ENCODE measurements around the gene PXT1.
A peak's percentile ranks its signal among the peaks of the same experiment; 100 is the strongest.
"Not testable (repeated sequence)": the region's sequence is repeated elsewhere in the genome, so short reads cannot be mapped to it uniquely, and the experiment has no call there.

Gene PXT1

GRCh38 chr6:36443471-36444428 is 1.1 kb upstream of the PXT1 start:
- no peak for DNase-seq (ENCODE audit: low read depth)

DNA sequence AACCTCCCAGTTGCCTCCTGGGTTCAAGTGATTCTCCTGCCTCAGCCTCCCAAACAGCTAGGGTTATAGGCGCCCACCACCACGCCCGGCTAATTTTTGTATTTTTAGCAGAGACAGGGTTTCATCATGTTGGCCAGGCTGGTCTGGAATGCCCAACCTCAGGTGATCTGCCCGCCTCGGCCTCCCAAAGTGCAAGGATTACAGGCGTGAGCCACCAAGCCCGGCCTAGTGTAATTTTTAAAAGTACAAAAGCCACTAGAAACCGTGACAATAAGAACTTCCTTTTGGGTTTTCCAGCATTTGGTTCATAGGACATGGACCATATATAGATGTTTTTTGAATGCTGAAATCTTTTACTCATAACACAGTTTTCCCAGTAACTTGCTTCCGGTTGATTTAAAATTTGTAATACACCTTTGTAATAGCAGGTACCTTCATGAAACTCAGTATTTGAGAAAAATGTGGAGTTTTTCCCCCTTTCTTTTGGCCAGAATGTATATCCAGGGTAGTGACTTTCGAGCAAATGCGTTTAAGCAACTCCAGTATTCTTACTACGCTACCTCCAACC is 467 bp downstream of the PXT1 start:
- DNase-seq (ENCODE audit: low read depth) = no peak

GRCh38 chr6:36441307-36441894 is 1.3 kb downstream of the PXT1 start:
- peak; percentile 67 for DNase-seq (ENCODE audit: low read depth)

GRCh38 chr6:36436466-36436865 is 6.2 kb downstream of the PXT1 start:
- DNase-seq (ENCODE audit: low read depth) = no peak

- DNase-seq (ENCODE audit: low read depth) = no peak
These were observed 10.4 kb downstream of the PXT1 start for GRCh38 chr6:36432151-36432671.

GRCh38 chr6:36431197-36431596 is 11.5 kb downstream of the PXT1 start:
- no peak for DNase-seq (ENCODE audit: low read depth)

GRCh38 chr6:36430351-36430750 is 12.3 kb downstream of the PXT1 start:
- DNase-seq (ENCODE audit: low read depth) = no peak

DNA sequence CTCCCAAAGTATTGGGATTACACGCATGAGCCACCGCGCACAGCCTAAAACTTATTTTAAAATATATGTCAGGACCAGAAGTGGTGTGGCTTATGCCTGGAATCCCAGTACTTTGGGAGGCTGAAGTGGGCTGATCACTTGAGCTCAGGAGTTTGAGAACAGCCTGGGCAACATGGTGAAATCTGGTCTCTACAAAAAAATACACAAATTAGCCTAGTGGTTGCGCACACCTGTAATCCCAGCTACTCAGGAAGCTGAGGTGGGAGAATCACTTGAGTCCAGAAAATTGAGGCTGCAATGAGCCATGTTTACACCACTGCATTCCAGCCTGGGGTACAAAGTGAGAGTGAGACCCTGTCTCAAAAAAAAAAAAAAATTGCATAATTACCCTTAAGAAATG is 13.7 kb downstream of the PXT1 start:
- DNase-seq (ENCODE audit: low read depth) = no peak

GRCh38 chr6:36426622-36427021 is 16.0 kb downstream of the PXT1 start:
- no peak for DNase-seq (ENCODE audit: low read depth)

DNA sequence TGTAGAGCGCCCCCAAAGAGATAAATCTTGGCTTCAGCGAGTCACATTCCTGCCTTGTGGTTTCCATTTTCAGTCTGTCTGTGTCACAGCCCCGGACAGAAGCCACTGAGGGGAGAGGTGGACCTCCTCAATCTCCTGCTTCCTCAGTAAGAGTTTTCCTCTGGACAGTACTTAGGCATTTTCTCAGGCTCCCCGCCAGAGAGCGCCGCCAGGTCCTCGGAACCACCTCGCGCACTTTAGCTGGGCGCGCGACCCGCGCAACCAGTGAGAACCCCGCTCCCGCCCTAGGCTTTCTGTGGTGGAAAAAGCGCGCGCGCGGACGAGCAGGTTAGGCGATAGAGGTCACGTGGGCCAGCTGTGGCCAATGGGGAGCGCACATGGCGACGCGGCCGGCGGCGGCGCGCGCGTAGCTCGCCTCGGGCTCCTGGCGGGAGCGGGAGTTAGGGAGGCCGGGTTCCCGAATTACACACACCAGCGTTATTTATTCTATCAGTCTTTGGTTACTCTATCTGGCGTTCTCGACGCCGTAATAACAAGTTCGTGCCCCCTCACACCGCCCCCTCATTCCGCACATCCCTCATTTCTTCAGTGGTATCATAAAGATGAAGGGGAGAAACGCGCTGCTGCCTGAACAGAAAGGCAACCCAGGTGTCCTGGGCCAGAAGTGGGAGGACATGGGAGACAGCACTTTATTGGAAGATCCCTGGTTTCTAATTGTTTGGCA is 19.4 kb downstream of the PXT1 start:
- DNase-seq (ENCODE audit: low read depth) = peak; percentile 97

DNA sequence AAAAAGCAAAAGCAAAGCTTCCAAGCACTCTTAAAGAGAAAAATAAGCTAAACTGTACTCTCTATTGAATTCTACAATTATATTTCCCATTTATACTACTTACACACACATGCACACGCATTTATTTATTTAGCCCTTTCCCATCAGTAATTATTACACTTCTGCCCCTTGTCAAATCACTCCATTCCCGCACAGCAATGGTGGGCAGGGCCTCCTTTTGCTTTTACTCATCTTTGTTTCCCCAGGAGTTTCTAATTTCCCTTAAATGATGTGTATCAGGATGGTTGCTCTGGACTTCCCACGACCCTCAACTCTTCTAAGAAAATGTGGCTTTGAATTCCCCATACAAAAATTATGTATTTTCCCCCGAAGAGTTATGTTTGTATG is 19.9 kb downstream of the PXT1 start:
- DNase-seq (ENCODE audit: low read depth) = no peak

DNA sequence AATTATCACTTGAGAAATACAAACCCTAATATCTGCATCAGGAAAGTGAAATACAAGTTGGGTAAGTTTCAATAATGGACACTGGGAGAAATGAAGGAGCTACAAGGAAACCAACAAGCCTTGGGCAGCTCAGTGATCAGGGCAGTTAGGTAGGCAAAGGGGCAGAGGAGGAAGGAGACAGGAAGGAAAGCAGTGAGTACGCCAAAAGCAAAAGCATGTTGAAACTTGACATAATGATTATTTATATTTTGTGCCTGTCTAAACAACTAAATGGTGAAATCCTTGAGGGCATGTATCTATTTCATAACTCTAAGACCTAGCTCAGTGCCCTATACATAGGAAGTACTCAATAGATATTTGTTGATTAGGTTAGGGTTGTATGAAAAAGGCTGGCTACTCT is 23.3 kb downstream of the PXT1 start:
- no peak for DNase-seq (ENCODE audit: low read depth)

DNA sequence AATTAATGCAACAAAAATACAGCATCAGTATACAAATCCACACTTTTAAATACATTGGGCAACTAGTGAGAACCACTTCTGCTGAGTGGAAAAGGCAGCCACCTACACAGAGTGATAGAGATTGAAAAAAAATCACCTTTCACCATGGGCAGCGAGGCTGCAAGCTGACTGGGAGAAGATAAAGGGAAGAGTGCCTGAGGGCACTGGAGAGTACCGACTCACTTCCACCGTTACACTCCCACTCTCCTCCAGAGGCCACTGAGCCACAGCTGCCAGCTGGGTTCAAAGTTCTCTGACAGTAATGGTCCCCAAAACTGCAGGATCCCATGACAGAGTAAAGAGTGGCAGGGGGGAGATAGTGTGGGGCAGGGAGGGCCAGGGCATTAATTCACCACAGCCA is 24.1 kb downstream of the PXT1 start:
- DNase-seq (ENCODE audit: low read depth) = no peak

DNA sequence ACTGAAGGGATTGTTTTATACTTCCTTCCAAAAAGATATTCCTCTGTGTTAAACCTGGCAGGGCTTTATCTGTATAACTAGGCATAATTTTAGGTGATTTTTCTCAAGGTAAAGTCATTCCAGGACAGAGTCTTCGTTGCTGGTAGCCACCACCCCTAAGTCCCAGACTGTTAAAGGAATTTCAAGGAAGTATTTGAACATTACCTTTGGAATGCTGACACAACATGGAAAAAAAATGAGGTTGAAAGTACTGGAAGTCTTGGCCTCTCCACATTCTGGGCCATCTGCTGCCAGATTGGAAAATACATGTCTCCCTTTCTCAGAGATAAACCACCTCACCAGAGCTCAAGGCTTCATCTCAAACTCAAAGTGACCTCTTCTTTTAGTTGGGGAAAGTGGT is 28.2 kb downstream of the PXT1 start:
- no peak for DNase-seq (ENCODE audit: low read depth)

- DNase-seq (ENCODE audit: low read depth) = no peak
These were observed 28.9 kb downstream of the PXT1 start for GRCh38 chr6:36413489-36414480.

- not testable (repeated sequence) for DNase-seq (ENCODE audit: low read depth)
These were observed 32.9 kb downstream of the PXT1 start for GRCh38 chr6:36409718-36410117.

GRCh38 chr6:36404164-36404563 is 38.5 kb downstream of the PXT1 start:
- no peak for DNase-seq (ENCODE audit: low read depth)

DNA sequence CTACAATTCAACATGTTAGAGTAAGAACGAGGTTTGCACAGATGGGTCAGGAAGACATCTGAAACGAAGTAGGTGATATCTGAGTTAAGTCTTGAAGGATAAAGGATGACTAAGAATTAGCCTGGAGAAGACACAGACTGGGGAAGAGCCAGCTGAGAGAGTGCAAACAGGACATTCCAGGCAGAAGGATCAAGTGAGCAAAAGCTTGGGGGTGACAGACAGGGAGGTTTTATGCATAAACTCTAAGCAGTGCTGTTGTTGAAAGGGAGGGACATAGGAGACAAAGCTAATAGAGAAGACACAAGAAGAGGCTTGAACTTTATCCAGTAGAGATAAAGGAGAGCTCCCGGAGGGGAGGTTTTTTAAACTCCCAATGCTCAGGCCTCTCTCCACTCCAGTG is 40.2 kb downstream of the PXT1 start:
- no peak for DNase-seq (ENCODE audit: low read depth)

DNA sequence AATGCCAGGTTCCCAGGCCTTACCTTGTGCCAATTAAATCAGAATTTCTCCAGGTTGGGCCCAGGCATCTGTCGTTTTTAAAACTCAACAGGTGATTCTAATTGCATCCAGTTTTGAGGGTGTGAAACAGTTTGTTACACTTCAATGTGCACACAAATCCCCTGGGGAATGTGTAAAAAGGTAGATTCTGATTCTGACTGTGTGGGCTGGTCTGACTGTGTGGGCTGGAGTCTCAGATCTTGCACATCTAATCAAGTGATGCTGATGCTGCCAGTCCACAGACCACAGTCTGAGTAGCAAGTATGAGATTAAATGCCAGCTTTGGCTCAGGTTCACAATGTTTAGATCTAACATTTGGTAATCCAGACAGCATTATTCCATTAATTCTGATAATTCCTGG is 42.7 kb downstream of the PXT1 start:
- no peak for DNase-seq (ENCODE audit: low read depth)

GRCh38 chr6:36392621-36393020 is 50.0 kb downstream of the PXT1 start:
- no peak for DNase-seq (ENCODE audit: low read depth)

DNA sequence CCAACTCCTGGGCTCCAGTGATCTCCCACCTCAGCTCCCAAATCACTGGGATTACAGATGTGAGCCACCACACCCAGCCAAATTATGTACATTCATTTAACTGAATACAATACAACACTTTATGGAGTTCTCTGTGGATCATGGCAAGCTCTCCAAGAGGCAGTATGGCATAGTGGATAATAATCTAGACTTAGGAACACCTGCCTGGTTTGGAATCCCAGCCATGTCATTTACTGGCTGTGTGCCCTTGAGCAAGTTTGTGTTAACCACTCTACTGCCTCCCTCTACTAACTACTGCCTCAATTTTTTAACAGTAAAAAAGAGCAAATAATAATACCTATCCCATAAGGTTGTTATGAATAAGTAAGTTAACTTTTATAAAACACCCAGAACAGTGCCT is 53.3 kb downstream of the PXT1 start:
- no peak for DNase-seq (ENCODE audit: low read depth)

All from activated gamma-delta T cell treated with anti-CD3 and anti-CD28 coated beads, Interleukin-2, amount 50 U/mL, for 16 hours (primary cell).